Subcutaneous adipose tissue (tissue), 4 donors: ENCODE results near the gene ZDHHC16. TPM values are rescaled to one million over a fixed set of nuclear protein-coding genes. Genes with fewer than 3 reads are reported as not detected.

Source experiments
- total RNA-seq, 4 donors: library from RNA; depleted of rRNA; stranded (reverse); fragments of >200 nt; gene quantifications; one replicate each; pipeline ENCODE4 v1.1.0, GENCODE V29; 2016
- TF ChIP-seq, protein P1 (sequence below): fragments of 450-650 bp; IDR thresholded peaks from one replicate; pipeline ENCODE4 v1.5.1; 2016; ENCODE audit warnings: low read depth, mild to moderate bottlenecking, control low read depth, antibody characterized with exemption, moderate library complexity

Gene ZDHHC16
- total RNA-seq, 4 donors from 2014 or later: 18.1 to 22.0 (median 19.7) TPM

DNA sequence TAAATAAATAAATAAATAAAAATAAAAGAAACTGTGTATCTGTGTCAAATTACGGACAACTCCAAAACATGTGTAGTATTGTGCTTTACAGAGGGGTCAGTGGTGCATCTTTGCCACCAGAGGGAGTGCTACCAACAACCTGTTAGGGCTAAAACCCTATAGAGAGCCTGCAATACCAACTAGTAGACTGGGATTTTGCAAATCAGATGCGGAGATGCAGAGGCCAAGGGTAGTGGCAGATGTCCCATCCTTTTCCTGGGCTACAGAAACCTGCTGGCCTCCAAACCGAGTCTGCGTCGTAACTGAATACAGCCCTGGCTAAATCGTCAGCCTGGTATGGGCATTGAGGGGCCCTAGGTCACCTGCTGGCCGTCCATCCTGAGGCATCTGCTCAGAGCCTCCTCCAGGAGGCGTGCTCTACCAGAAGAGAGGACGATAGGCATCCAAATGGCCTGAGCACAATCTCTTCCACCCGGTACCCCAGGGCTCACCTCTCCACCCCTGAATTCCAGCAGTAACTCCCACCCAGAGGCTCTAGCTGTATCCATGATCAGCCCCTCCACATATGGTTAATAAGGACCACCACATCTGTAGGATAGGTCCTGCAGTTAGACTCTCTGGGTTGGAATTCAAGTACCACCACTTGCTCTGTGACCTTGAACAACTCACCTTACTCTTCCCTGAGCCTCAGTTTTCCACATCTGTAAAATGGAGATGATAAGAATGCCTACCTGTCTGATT is 38.6 kb upstream of the ZDHHC16 start:
- TF ChIP-seq, protein P1, sequence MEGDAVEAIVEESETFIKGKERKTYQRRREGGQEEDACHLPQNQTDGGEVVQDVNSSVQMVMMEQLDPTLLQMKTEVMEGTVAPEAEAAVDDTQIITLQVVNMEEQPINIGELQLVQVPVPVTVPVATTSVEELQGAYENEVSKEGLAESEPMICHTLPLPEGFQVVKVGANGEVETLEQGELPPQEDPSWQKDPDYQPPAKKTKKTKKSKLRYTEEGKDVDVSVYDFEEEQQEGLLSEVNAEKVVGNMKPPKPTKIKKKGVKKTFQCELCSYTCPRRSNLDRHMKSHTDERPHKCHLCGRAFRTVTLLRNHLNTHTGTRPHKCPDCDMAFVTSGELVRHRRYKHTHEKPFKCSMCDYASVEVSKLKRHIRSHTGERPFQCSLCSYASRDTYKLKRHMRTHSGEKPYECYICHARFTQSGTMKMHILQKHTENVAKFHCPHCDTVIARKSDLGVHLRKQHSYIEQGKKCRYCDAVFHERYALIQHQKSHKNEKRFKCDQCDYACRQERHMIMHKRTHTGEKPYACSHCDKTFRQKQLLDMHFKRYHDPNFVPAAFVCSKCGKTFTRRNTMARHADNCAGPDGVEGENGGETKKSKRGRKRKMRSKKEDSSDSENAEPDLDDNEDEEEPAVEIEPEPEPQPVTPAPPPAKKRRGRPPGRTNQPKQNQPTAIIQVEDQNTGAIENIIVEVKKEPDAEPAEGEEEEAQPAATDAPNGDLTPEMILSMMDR: no peak

DNA sequence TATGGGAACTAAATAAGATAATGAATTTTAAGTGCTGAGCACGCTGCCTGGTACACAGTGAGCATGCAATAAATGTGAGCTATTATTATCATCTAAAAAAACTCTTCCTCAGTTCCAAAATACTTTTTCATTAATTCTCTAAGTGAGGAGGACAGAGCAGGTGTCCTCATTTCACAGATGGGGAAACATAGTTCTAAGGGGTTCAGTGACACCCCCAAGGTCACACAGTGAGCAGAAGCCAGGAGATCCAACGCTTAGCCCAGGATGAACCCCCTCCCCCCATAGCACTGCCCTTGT is 38.1 kb upstream of the ZDHHC16 start:
- TF ChIP-seq, protein P1: no peak

DNA sequence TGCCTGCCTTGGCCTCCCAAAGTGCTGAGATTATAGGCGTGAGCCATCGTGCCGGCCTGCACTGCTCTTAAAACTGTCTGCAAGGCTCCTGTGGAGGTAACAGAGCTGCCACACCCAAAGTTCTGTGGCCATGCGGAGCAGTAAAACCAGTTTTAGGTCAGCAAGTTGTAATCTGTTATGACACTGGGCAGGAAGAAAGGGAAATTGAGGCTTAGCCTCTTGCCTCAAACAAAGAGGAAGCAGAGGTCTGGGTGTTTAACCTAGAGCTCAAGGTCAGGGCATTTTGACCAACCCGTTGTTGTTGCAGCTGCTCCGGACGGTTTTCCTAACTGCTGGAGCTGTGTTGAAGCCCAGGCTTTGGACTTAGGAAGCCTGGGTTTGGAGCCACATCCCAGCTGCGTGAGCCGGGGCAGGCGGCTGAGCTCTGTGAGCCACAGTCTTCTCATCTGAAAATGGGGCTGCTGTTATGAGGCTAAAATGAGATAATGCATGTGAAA is 37.4 kb upstream of the ZDHHC16 start:
- TF ChIP-seq, protein P1: no peak

DNA sequence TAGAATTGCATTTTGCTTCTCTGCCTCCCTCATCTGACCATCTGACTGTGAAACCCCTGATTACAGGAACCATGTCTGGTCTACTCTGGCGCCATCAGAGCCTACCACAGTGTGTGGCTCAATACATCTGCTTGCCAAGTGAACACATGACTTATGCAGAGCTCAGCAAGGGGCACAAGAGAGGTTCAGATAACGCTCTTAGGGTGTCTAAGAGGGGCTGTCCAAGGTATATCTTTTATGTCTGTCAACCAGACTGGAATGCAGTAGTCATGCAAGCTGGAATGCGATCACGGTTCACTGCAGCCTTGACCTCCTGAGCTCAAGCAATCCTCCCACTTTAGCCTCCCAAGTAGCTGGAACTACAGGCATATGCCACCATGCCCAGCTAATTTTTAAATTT is 34.6 kb upstream of the ZDHHC16 start:
- TF ChIP-seq, protein P1: no peak

DNA sequence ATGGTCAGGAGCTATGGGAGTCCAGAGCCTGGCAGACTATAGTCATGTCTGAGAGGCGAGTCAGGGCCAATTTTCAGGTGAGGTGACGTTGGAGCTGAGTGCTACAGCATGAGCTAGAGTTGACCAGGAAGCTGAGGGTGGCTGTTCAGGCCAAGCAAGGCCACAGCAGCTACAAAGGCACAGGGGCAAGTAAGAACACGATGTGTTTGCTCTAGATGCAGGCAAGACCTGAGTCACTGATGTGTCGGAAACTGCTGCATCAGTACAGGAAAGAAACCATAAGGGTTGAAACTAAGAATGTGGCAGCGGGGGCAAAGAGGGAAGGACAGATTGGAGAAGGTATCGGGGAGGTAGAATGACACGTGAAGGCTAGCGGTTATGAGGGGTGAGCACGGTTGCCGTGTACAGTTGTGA is 33.1 kb upstream of the ZDHHC16 start:
- TF ChIP-seq, protein P1: no peak

DNA sequence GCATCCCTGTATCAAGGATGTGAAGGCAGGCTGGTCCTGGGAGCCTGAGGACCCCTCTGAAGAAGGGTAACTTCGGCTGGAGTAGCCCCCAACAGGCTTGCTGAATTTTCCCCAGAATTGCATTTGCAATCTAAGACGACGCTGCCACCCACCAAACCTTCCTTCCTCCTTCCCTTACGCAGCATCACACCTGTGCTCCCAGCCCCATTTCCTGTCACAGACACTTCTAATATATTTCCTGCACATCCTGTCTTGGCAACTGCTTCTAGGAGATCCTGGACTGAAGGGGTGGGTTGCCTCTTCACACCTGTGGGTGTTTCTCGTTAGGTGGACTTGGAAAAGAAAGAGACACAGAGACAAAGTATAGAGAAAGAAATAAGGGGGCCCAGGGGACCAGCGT is 29.4 kb upstream of the ZDHHC16 start:
- TF ChIP-seq, protein P1: no peak

DNA sequence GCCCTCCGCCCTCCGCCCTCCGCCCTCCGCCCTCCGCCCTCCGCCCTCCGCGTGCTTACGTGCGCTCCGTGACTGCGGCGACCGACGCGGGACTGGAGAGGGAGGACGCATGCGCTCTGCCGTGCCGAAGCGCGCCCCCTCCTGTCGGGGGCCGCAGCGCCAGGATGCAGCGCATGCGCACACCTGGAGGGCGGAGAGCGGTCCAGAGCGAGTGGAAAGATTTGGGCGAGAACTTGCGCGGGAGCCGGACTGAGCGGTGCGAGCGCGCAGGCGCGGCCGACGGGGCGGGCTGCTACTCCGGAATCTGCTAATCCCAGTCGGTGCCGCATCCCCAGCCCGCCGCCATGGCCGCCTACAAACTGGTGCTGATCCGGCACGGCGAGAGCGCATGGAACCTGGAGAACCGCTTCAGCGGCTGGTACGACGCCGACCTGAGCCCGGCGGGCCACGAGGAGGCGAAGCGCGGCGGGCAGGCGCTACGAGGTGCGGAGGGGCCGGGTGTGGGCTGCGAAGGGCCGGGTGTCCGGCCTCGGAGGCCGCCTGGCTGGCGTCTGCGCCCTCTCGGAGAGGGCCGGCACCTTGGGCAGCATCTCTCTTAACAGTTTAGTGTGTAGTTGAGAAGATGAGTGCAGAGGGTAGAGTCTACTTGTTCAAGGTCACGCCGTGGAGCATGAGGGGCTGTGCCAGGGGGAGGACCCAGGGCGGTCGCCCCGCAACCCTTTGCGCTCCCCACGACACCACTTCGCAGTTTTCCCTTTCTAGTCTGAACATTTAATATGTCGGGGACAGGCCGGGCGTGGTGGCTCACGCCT is 19.8 kb upstream of the ZDHHC16 start, which contains the start of gene PGAM1:
PGAM1 (plus strand) TSS at position 228 of the 812 bp plus-strand sequence; CDS start at position 345, 117 bp downstream.
- TF ChIP-seq, protein P1: no peak
